H1 (cell line): ENCODE results near the gene NELL1.

Experiments used
- BRCA1 ChIP-seq: IDR thresholded peaks from 2 replicates; pipeline ENCODE4 v1.6.1; 2012; ENCODE audit warnings: low read depth, low read length, improper control_type of control experiment
- EP300 ChIP-seq, 2 experiments: IDR thresholded peaks; 1 replicate in 1 of 2; 2 replicates in 1 of 2; pipeline ENCODE4 v1.6.1; 2011 to 2012; ENCODE audit warnings: low read depth in 2 of 2, low read length in 2 of 2, mild to moderate bottlenecking in 2 of 2, borderline replicate concordance in 1 of 2, inconsistent platforms in 1 of 2, moderate library complexity in 1 of 2
- EZH2 ChIP-seq: fragments of 200-600 bp; sonication (generic); IDR thresholded peaks from 2 replicates; pipeline ENCODE4 v1.7.1; 2012; ENCODE audit warnings: low read depth, mild to moderate bottlenecking, moderate library complexity, low read length, inconsistent platforms; ENCODE audit not compliant: severe bottlenecking
- POLR2A ChIP-seq, 2 experiments: IDR thresholded peaks; 1 replicate in 1 of 2; 2 replicates in 1 of 2; pipeline ENCODE4 v1.6.1; 2011; ENCODE audit warnings: low read depth in 2 of 2, low read length in 2 of 2, mild to moderate bottlenecking in 2 of 2; ENCODE audit errors: control extremely low read depth in 1 of 2
- RAD21 ChIP-seq, 2 experiments: IDR thresholded peaks in 1 of 2; conservative IDR thresholded peaks in 1 of 2; 2 replicates each; pipeline ENCODE4 v1.6.1; 2011; ENCODE audit warnings: low read depth in 2 of 2, low read length in 2 of 2, improper control_type of control experiment in 1 of 2, inconsistent platforms in 1 of 2, mild to moderate bottlenecking in 1 of 2, moderate library complexity in 1 of 2
- SP2 ChIP-seq: IDR thresholded peaks from 2 replicates; pipeline ENCODE4 v1.6.1; 2012; ENCODE audit warnings: mild to moderate bottlenecking, low read length, inconsistent platforms
- TF ChIP-seq, protein P1 (sequence below), 3 experiments: IDR thresholded peaks; 1 replicate in 2 of 3; 2 replicates in 1 of 3; pipeline versions ENCODE4 v1.5.1 to v1.6.1; 2011; ENCODE audit warnings: low read length in 3 of 3, mild to moderate bottlenecking in 3 of 3, inconsistent platforms in 2 of 3, low read depth in 1 of 3, moderate library complexity in 1 of 3; ENCODE audit not compliant: insufficient read depth in 1 of 3; ENCODE audit errors: control extremely low read depth in 1 of 3

DNA sequence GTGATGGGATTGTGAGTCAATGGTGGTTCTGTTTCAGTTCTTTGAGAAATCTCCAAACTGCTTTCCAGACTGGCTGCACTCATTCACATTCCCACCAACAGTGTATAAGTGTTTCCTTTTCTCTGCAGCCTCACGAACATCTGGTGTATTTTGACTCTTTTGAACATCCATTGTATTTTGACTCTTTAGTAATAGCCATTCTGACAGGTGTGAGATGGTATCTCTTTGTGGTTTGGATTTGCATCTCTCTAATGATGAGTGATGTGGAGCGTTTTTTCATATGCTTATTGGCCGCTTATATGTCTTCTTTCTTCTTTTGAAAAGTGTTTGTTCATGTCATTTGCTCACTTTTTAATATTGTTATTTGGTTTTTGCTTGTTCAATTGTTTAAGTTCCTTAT lies 19.4 kb downstream of the NELL1 start:
- TF ChIP-seq, protein P1, sequence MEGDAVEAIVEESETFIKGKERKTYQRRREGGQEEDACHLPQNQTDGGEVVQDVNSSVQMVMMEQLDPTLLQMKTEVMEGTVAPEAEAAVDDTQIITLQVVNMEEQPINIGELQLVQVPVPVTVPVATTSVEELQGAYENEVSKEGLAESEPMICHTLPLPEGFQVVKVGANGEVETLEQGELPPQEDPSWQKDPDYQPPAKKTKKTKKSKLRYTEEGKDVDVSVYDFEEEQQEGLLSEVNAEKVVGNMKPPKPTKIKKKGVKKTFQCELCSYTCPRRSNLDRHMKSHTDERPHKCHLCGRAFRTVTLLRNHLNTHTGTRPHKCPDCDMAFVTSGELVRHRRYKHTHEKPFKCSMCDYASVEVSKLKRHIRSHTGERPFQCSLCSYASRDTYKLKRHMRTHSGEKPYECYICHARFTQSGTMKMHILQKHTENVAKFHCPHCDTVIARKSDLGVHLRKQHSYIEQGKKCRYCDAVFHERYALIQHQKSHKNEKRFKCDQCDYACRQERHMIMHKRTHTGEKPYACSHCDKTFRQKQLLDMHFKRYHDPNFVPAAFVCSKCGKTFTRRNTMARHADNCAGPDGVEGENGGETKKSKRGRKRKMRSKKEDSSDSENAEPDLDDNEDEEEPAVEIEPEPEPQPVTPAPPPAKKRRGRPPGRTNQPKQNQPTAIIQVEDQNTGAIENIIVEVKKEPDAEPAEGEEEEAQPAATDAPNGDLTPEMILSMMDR (IDR thresholded peaks at IDR 0.05; ENCODE audit: control extremely low read depth in 1 of 3, insufficient read depth in 1 of 3, low read depth in 1 of 3, low read length in 3 of 3): no peak
- no peak for TF ChIP-seq POLR2A (IDR thresholded peaks at IDR 0.05; ENCODE audit: control extremely low read depth in 1 of 2, low read depth in 2 of 2, low read length in 2 of 2)
- no peak for TF ChIP-seq SP2
- no peak for TF ChIP-seq EZH2
- no peak for TF ChIP-seq BRCA1
- no peak for TF ChIP-seq EP300 (IDR thresholded peaks at IDR 0.05; ENCODE audit: borderline replicate concordance in 1 of 2, low read depth in 2 of 2, low read length in 2 of 2)
- TF ChIP-seq RAD21 (IDR thresholded peaks at IDR 0.05 in 1 of 2, conservative IDR thresholded peaks at IDR 0.05 in 1 of 2; ENCODE audit: low read depth in 2 of 2, low read length in 2 of 2): no peak
